PFSK-1 (cell line): ENCODE data around the gene NDP.

Source experiments
- FOXP2 ChIP-seq: optimal IDR thresholded peaks from 2 replicates; pipeline ENCODE3; 2011; ENCODE audit warnings: borderline replicate concordance, control low read depth, inconsistent platforms; ENCODE audit not compliant: insufficient read depth; ENCODE audit errors: extremely low read length, extremely low read depth
- POLR2AphosphoS5 ChIP-seq: IDR thresholded peaks from 2 replicates; pipeline ENCODE4 v1.6.1; 2012; ENCODE audit warnings: low read depth, mild to moderate bottlenecking, control low read depth, low read length, moderate library complexity
- SIN3A ChIP-seq: IDR thresholded peaks from 2 replicates; pipeline ENCODE4 v1.6.1; 2012; ENCODE audit warnings: mild to moderate bottlenecking, low read length, moderate library complexity, borderline replicate concordance; ENCODE audit not compliant: insufficient read depth
- TAF1 ChIP-seq: IDR thresholded peaks from 2 replicates; pipeline ENCODE4 v1.6.1; 2012; ENCODE audit warnings: low read length, control low read depth, borderline replicate concordance; ENCODE audit not compliant: insufficient read depth
- TF ChIP-seq, protein P1 (sequence below), 2 experiments: IDR thresholded peaks; 2 replicates each; pipeline versions ENCODE4 v1.6.1 to v1.8.0; 2011 to 2012; ENCODE audit warnings: low read depth in 2 of 2, low read length in 2 of 2, control low read depth in 1 of 2, inconsistent platforms in 1 of 2, mild to moderate bottlenecking in 1 of 2, moderate library complexity in 1 of 2; ENCODE audit not compliant: insufficient read depth in 1 of 2

Gene NDP

DNA sequence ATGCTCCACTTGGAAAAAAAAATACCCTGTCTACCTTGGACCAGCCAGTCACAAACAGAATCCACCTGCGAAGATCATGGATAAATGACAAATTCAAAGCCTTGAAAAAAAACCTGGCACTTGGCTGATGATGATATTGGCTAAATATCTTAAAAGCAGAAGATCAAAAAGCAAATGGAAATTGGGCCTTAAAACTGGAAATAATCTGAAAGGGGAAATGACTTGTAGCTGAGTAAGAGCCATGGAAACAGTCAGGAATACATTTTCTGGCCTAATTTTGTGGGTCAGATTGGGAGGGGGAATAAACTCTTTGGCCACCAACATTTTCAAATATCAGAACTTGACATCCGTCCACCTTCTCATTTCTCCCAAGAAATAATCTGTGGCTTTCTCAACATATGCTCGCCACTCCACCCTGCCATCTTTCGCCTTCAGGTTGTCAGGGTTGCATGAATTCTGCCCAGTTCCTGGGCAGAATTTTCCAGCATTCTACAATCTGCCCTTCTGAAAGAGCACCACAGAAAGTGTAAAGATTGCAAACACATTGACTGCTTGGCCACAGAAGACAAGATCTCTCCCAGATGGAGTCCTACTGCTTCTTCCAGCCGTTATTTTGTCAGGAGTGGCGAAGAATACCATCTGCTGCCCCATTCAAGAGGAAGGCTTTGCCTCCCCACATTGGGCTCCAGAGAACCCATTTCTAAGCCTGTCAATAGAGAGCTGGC, 1.7 kb upstream of the NDP start:
- TF ChIP-seq TAF1 (no peak), FOXP2 (no peak)
- TF ChIP-seq, protein P1, sequence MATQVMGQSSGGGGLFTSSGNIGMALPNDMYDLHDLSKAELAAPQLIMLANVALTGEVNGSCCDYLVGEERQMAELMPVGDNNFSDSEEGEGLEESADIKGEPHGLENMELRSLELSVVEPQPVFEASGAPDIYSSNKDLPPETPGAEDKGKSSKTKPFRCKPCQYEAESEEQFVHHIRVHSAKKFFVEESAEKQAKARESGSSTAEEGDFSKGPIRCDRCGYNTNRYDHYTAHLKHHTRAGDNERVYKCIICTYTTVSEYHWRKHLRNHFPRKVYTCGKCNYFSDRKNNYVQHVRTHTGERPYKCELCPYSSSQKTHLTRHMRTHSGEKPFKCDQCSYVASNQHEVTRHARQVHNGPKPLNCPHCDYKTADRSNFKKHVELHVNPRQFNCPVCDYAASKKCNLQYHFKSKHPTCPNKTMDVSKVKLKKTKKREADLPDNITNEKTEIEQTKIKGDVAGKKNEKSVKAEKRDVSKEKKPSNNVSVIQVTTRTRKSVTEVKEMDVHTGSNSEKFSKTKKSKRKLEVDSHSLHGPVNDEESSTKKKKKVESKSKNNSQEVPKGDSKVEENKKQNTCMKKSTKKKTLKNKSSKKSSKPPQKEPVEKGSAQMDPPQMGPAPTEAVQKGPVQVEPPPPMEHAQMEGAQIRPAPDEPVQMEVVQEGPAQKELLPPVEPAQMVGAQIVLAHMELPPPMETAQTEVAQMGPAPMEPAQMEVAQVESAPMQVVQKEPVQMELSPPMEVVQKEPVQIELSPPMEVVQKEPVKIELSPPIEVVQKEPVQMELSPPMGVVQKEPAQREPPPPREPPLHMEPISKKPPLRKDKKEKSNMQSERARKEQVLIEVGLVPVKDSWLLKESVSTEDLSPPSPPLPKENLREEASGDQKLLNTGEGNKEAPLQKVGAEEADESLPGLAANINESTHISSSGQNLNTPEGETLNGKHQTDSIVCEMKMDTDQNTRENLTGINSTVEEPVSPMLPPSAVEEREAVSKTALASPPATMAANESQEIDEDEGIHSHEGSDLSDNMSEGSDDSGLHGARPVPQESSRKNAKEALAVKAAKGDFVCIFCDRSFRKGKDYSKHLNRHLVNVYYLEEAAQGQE (IDR thresholded peaks at IDR 0.05; ENCODE audit: insufficient read depth in 1 of 2, low read depth in 2 of 2, low read length in 2 of 2): no peak

DNA sequence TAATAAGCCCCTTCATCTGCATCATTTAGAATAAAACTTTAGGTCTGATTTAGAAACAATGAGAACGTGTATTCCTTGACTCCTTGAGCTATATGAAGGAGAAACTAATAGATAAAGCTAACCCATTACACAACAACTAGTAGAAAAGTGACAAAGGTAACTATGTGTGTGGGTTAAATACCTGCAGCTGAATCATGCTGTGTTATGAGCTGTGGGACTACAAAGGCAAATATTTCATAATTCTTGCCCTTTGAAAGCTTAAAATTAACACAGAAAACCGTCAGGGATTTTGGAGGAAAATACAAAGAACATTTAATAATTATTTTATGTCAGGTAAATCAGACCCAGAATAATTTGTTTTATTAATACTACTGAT, 898 bp upstream of the NDP start:
- TF ChIP-seq TAF1: no peak
- no peak for TF ChIP-seq POLR2AphosphoS5
- TF ChIP-seq SIN3A: no peak
- TF ChIP-seq, protein P1 (IDR thresholded peaks at IDR 0.05; ENCODE audit: insufficient read depth in 1 of 2, low read depth in 2 of 2, low read length in 2 of 2): no peak
- TF ChIP-seq FOXP2: no peak

- TF ChIP-seq, protein P1 (IDR thresholded peaks at IDR 0.05; ENCODE audit: insufficient read depth in 1 of 2, low read depth in 2 of 2, low read length in 2 of 2): no peak
- TF ChIP-seq TAF1: no peak
These were observed 926 bp downstream of the NDP start for GRCh38 chrX:43971966-43972961.

- no peak for TF ChIP-seq FOXP2
- TF ChIP-seq, protein P1 (IDR thresholded peaks at IDR 0.05; ENCODE audit: insufficient read depth in 1 of 2, low read depth in 2 of 2, low read length in 2 of 2): no peak
- TF ChIP-seq POLR2AphosphoS5: no peak
These were observed 2.7 kb downstream of the NDP start for GRCh38 chrX:43970528-43970927.
